K562 (cell line): ENCODE results near the gene NPEPPS. TPM values are rescaled to one million over a fixed set of nuclear protein-coding genes. Genes with fewer than 3 reads are reported as not detected.

Experiments
- ATAC-seq: fragments of 200-7000 bp; cut with Tn5 transposase; 3 replicates; pipeline ENCODE4 v1.9.1; 2020; ENCODE audit warnings: moderate library complexity
- BruUV-seq: library from RNA; stranded (reverse); fragments of 400-500 nt; replicated peaks from 2 replicates; lab custom pipeline; 2021; lab: Mats Ljungman, UMichigan
- CTCF ChIA-PET: fragments of 300-600 bp; formaldehyde crosslinking; extraction: SDS; loops from one replicate; lab custom pipeline; 2021; ENCODE audit warnings: low intra/inter-chr PET ratio; lab: Yijun Ruan, JAX
- POLR2A ChIA-PET: fragments of 300-600, 350-650 bp; sonication (Branson Sonifier 250); formaldehyde crosslinking; extraction: SDS; loops from one replicate; lab custom pipeline; 2021; ENCODE audit warnings: antibody characterized with exemption, inconsistent platforms; lab: Yijun Ruan, JAX
- DNase-seq, 4 experiments: peaks; one replicate each; pipeline versions ENCODE4 v3.0.0 to v3.0.0-alpha.2; 2011 to 2018; ENCODE audit warnings: low spot score in 3 of 4, mixed read lengths in 3 of 4; ENCODE audit errors: extremely low read depth in 1 of 4
- FAIRE-seq: peaks from 2 replicates; lab custom pipeline; 2011; peaks lifted over from hg19 to GRCh38; lab: Jason Lieb, UNC
- H2AFZ ChIP-seq: 2 replicates; pipeline ENCODE4 v1.6.0; 2011; ENCODE audit warnings: low read depth, low read length, control low read depth, inconsistent platforms
- H3K27ac ChIP-seq: fragments of 200-600 bp; 3 replicates; pipeline ENCODE4 v1.8.0; 2011; ENCODE audit warnings: low read depth, mild to moderate bottlenecking, control low read depth, inconsistent platforms, low read length, moderate library complexity, mixed read lengths; ENCODE audit errors: extremely low read depth
- H3K27me3 ChIP-seq, 2 experiments: fragments of 300-600 bp in 1 of 2; 2 replicates in 1 of 2; 3 replicates in 1 of 2; pipeline versions ENCODE4 v1.6.0 to v1.8.0; 2011; ENCODE audit warnings: inconsistent platforms in 2 of 2, low read length in 2 of 2, mild to moderate bottlenecking in 1 of 2, mixed read lengths in 1 of 2, moderate library complexity in 1 of 2; ENCODE audit not compliant: control insufficient read depth in 2 of 2, insufficient read depth in 2 of 2
- H3K36me3 ChIP-seq: fragments of 300-600 bp; 3 replicates; pipeline ENCODE4 v1.8.0; 2011; ENCODE audit warnings: mild to moderate bottlenecking, low read length, inconsistent platforms; ENCODE audit not compliant: control insufficient read depth, insufficient read depth
- H3K4me1 ChIP-seq, 2 experiments: fragments of 200-600 bp in 1 of 2; replicated peaks in 1 of 2; 2 replicates in 1 of 2; 3 replicates in 1 of 2; pipeline versions ENCODE4 v1.5.1 to v1.8.0; 2011; ENCODE audit warnings: inconsistent platforms in 2 of 2, low read length in 2 of 2, mild to moderate bottlenecking in 1 of 2, mixed read lengths in 1 of 2, moderate library complexity in 1 of 2; ENCODE audit not compliant: control insufficient read depth in 2 of 2, insufficient read depth in 2 of 2
- H3K4me2 ChIP-seq: 2 replicates; pipeline ENCODE4 v1.6.1; 2011; ENCODE audit warnings: low read length, control low read depth, inconsistent platforms, mixed read lengths; ENCODE audit not compliant: insufficient read depth
- H3K4me3 ChIP-seq: fragments of 200-600 bp; sonication (generic), shearing (Covaris generic); 2 replicates; pipeline ENCODE4 v1.5.1; 2016; ENCODE audit warnings: control low read depth, inconsistent platforms
- H3K79me2 ChIP-seq: fragments of 200-600 bp; 3 replicates; pipeline ENCODE4 v1.8.0; 2011; ENCODE audit warnings: low read length, inconsistent platforms; ENCODE audit not compliant: control insufficient read depth, insufficient read depth
- H3K9ac ChIP-seq, 2 experiments: 2 replicates each; pipeline versions ENCODE4 v1.6.0 to v1.6.1; 2011; ENCODE audit warnings: low read depth in 2 of 2, low read length in 2 of 2, control low read depth in 1 of 2, inconsistent platforms in 1 of 2, mild to moderate bottlenecking in 1 of 2, mixed read lengths in 1 of 2; ENCODE audit not compliant: insufficient read depth in 1 of 2
- H3K9me1 ChIP-seq: one replicate; pipeline ENCODE4 v1.6.0; 2011; ENCODE audit warnings: inconsistent platforms, mild to moderate bottlenecking, low read length, moderate library complexity; ENCODE audit not compliant: control insufficient read depth, insufficient read depth
- H3K9me3 ChIP-seq: replicated peaks from 2 replicates; pipeline ENCODE4 v1.5.1; 2011; ENCODE audit warnings: low read depth, low read length, inconsistent platforms; ENCODE audit not compliant: control insufficient read depth, insufficient read depth
- H4K20me1 ChIP-seq: replicated peaks from 2 replicates; pipeline ENCODE4 v1.6.1; 2011; ENCODE audit warnings: low read length, inconsistent platforms, mixed read lengths; ENCODE audit not compliant: control insufficient read depth, insufficient read depth
- C11orf30 ChIP-seq: fragments of 450-650 bp; IDR thresholded peaks from 2 replicates; pipeline ENCODE4 v1.6.1; 2016; ENCODE audit warnings: low read depth, mild to moderate bottlenecking
- CAMTA2 ChIP-seq: fragments of 250-450 bp; sonication (Bioruptor Pico); conservative IDR thresholded peaks from 2 replicates; pipeline ENCODE4 v1.5.1; 2022
- CREM ChIP-seq: IDR thresholded peaks from 2 replicates; pipeline ENCODE4 v1.6.1; 2014; ENCODE audit warnings: antibody characterized with exemption, low read depth
- HEY1 ChIP-seq: fragments of 250-450 bp; sonication (Bioruptor Pico); IDR thresholded peaks from 2 replicates; pipeline ENCODE4 v1.5.0; 2020; ENCODE audit warnings: mild to moderate bottlenecking, moderate library complexity, borderline replicate concordance
- MAFG ChIP-seq: fragments of 450-650 bp; conservative IDR thresholded peaks from 2 replicates; pipeline ENCODE4 v1.6.1; 2016; ENCODE audit warnings: missing genetic modification characterization, missing compliant biosample characterization
- NFE2 ChIP-seq: IDR thresholded peaks from 2 replicates; pipeline ENCODE4 v1.6.1; 2014; ENCODE audit warnings: antibody characterized with exemption, low read depth
- PYGO2 ChIP-seq: fragments of 450-650 bp; IDR thresholded peaks from 2 replicates; pipeline ENCODE4 v1.6.1; 2016; ENCODE audit warnings: mild to moderate bottlenecking, missing genetic modification characterization, moderate library complexity, missing compliant biosample characterization
- SMC3 ChIP-seq: conservative IDR thresholded peaks from 2 replicates; pipeline ENCODE4 v1.6.1; 2011; ENCODE audit warnings: low read depth, low read length, improper control_type of control experiment; ENCODE audit not compliant: insufficient read depth
- ZNF146 ChIP-seq: IDR thresholded peaks from one replicate; pipeline ENCODE4 v1.6.1; 2018; ENCODE audit warnings: missing compliant biosample characterization; ENCODE audit not compliant: unreplicated experiment
- ZNF282 ChIP-seq: sonication (generic); formaldehyde crosslinking; IDR thresholded peaks from 2 replicates; pipeline ENCODE4 v1.8.1; 2023; ENCODE audit warnings: missing genetic modification reagents
- ZNF316 ChIP-seq: fragments of 450-650 bp; IDR thresholded peaks from 2 replicates; pipeline ENCODE4 v1.6.1; 2016
- WGBS: fragments of 100-300 bp; shearing (Covaris generic); methylation state at CpG from one replicate; pipeline ENCODE4 v1.1.6; 2016; ENCODE audit warnings: low coverage, mixed read lengths; ENCODE audit not compliant: insufficient coverage; ENCODE audit errors: missing lambda C conversion rate; 5-methylcytosine and 5-hydroxymethylcytosine counted together
- in situ Hi-C: fragments of 300-500 bp; cut with MboI; formaldehyde crosslinking; loops from 4 replicates; pipeline ENCODE4 v1.15.0; 2018; ENCODE audit warnings: inconsistent platforms, mixed read lengths
- intact Hi-C: fragments of 100-400 bp; cut with micrococcal nuclease; formaldehyde crosslinking; loops from 2 replicates; pipeline ENCODE4 v1.14.2; 2022
- polyA plus RNA-seq, 8 experiments: library from polyadenylated mRNA; depleted of rRNA in 4 of 8; stranded (reverse) in 5 of 8; unstranded in 3 of 8; fragments of >200 nt; fragmentation: Nextera tagmentation in 2 of 8; fragmentation: Illumina TruSeq in 1 of 8; extraction: Ambion mirVana in 2 of 8; extraction: Trizol in 1 of 8; gene quantifications; 2 replicates each; pipeline versions ENCODE4 v1.2.1 to v1.2.3, GENCODE V29; 2011 to 2014; ENCODE audit warnings: inconsistent platforms in 1 of 8, missing spikeins in 1 of 8
- total RNA-seq, 7 experiments: library from RNA; depleted of rRNA in 6 of 7; stranded (reverse); fragments of >200 nt in 6 of 7; fragmentation: Illumina TruSeq in 2 of 7; extraction: Trizol in 2 of 7; gene quantifications; 2 replicates each; pipeline versions ENCODE4 v1.2.1 to v1.2.3, GENCODE V29; 2011 to 2021; ENCODE audit warnings: low replicate concordance in 1 of 7
- TF ChIP-seq, protein P1 (sequence below): sonication (generic); formaldehyde crosslinking; IDR thresholded peaks from 2 replicates; pipeline ENCODE4 v1.9.0; 2022; ENCODE audit warnings: mild to moderate bottlenecking, missing genetic modification reagents
- TF ChIP-seq, protein P2 (sequence below): fragments of 250-450 bp; sonication (Bioruptor Pico); IDR thresholded peaks from 2 replicates; pipeline ENCODE4 v1.8.0; 2022; ENCODE audit warnings: moderate library complexity, mild to moderate bottlenecking, inconsistent platforms
- TF ChIP-seq, protein P3 (sequence below): IDR thresholded peaks from 3 replicates; pipeline ENCODE4 v1.6.1; 2011; ENCODE audit warnings: borderline replicate concordance, mild to moderate bottlenecking; ENCODE audit not compliant: insufficient read length, insufficient read depth

The NPEPPS gene
- total and polyA plus RNA-seq, 9 of the 15 experiments (the other 6 are each of a cell fraction or from before 2014, with no cell fraction given), result 21.4 to 108 (median 46.0) TPM

DNA sequence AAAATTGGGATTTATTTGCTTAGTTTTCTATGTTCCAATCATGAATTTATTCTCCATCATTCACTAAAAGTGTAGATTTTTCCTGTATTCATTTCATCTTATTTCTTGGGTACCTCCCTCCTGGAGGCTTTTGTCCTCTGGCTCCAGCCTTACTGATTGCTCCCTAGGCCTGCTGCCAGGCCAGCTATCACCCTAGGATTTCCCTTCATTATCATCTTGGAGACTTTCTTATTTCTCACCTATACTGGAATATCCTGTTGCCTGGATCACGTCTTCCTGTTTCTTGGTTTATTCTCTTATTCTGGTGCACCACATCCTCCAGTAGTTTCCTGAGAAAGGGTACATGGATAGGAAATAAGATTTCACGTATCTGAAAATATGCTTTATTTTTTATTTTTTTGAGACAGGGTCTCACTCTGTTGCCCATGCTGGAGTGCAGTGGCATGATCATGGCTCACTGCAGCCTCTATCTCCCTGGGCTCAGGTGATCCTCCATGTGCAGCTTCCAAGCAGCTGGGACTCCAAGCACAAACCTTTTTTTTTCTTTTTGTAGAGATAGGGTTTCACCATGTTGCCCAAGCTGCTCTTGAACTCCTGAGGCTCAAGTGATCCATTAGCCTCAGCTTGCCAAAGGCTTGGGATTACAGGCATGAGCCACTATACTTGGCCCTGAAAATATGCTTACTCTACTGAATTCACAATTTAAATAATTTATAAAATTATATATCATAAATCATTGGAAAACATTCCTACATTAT is 105.5 kb downstream of the NPEPPS start:
- CTCF ChIA-PET, result no interaction called here
- no peaks in the 10 kb centered on the region for H3K9me3 ChIP-seq
- 58% methylated on average over 2 of the region's 2 CpGs for WGBS
- no peak overlapping the region for H3K27ac ChIP-seq
- POLR2A ChIA-PET, result interaction anchor here (3.4 kb wide), 1 partner anchor 13 kb away, joined by 19 read pairs; the partner anchor contains the start of gene KPNB1
- intact Hi-C loops, result no loop called here
- no peak overlapping the region for H3K4me2 ChIP-seq
- H3K27me3 ChIP-seq, result no peaks in the 10 kb centered on the region
- no peak overlapping the region for H3K9ac ChIP-seq
- no peaks in the 10 kb centered on the region for H3K9me1 ChIP-seq
- H3K4me1 ChIP-seq, result no peaks in the 10 kb centered on the region
- BruUV-seq, result no TSS peak
- no peaks in the 10 kb centered on the region for H4K20me1 ChIP-seq
- no peak overlapping the region for H2AFZ ChIP-seq
- ATAC-seq (no peak), DNase-seq (no peak), FAIRE-seq (no peak)
- no peak for TF ChIP-seq CREM
- 0 out of 2 replicates have a peak, but pooled peaks have one; percentile 1 for TF ChIP-seq ZNF316
- in situ Hi-C loops, result no loop called here
- no peaks in the 10 kb centered on the region for H3K36me3 ChIP-seq
- no peak overlapping the region for H3K4me3 ChIP-seq
- H3K79me2 ChIP-seq, result no peaks in the 10 kb centered on the region

DNA sequence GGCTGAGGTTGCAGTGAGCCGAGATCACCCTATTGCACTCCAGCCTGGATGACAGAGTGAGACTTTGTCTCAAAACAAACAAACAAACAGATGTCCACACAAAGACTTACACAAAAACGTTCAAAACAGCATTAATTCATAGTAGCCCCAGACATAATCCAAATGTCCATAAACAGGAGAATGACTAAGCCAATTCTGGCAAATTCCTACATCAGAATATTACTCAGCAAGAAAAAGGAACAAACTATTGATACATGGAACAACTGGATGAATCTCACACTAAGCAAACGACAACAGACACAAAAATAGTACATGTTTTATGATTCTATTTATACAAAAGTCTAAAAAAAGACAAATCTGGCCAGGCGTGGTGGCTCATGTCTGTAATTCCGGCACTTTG is 108.0 kb downstream of the NPEPPS start:
- no peaks in the 10 kb centered on the region for H3K9me3 ChIP-seq
- no peaks in the 10 kb centered on the region for H4K20me1 ChIP-seq
- POLR2A ChIA-PET, result no interaction called here
- DNase-seq (no peak), ATAC-seq (no peak), FAIRE-seq (no peak)
- no peaks in the 10 kb centered on the region for H3K79me2 ChIP-seq
- H3K4me3 ChIP-seq, result no peak overlapping the region
- H2AFZ ChIP-seq, result no peak overlapping the region
- H3K9ac ChIP-seq, result no peak overlapping the region
- CTCF ChIA-PET, result no interaction called here
- no peaks in the 10 kb centered on the region for H3K4me1 ChIP-seq
- BruUV-seq, result no TSS peak
- intact Hi-C loops (no loop called here), in situ Hi-C loops (no loop called here)
- no peak overlapping the region for H3K27ac ChIP-seq
- no peak overlapping the region for H3K4me2 ChIP-seq
- no peaks in the 10 kb centered on the region for H3K9me1 ChIP-seq
- TF ChIP-seq ZNF282 (CRISPR knock-in tag), result no peak
- peak; percentile 23; the same call in 1 of the 2 replicates for TF ChIP-seq NFE2
- TF ChIP-seq PYGO2, result no peak
- peak; percentile 25 for TF ChIP-seq ZNF146 (CRISPR knock-in tag)
- no peak for TF ChIP-seq SMC3
- peak; percentile 90 for TF ChIP-seq ZNF316
- TF ChIP-seq MAFG (tag), result peak; percentile 53; the same call in 1 of the 2 replicates
- no peak for TF ChIP-seq CAMTA2 (CRISPR knock-in tag)
- TF ChIP-seq, protein P1, sequence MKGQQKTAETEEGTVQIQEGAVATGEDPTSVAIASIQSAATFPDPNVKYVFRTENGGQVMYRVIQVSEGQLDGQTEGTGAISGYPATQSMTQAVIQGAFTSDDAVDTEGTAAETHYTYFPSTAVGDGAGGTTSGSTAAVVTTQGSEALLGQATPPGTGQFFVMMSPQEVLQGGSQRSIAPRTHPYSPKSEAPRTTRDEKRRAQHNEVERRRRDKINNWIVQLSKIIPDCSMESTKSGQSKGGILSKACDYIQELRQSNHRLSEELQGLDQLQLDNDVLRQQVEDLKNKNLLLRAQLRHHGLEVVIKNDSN, result no peak
- TF ChIP-seq C11orf30, result peak; percentile 62
- TF ChIP-seq, protein P2, sequence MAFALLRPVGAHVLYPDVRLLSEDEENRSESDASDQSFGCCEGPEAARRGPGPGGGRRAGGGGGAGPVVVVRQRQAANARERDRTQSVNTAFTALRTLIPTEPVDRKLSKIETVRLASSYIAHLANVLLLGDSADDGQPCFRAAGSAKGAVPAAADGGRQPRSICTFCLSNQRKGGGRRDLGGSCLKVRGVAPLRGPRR (CRISPR knock-in tag), result no peak
- TF ChIP-seq, protein P3, sequence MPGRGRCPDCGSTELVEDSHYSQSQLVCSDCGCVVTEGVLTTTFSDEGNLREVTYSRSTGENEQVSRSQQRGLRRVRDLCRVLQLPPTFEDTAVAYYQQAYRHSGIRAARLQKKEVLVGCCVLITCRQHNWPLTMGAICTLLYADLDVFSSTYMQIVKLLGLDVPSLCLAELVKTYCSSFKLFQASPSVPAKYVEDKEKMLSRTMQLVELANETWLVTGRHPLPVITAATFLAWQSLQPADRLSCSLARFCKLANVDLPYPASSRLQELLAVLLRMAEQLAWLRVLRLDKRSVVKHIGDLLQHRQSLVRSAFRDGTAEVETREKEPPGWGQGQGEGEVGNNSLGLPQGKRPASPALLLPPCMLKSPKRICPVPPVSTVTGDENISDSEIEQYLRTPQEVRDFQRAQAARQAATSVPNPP, result no peak
- no peak for TF ChIP-seq HEY1 (CRISPR knock-in tag)
- no peaks in the 10 kb centered on the region for H3K36me3 ChIP-seq
- 50% methylated on average over 5 of the region's 5 CpGs for WGBS
- no peaks in the 10 kb centered on the region for H3K27me3 ChIP-seq
